Suprapubic skin (tissue), 4 donors: ENCODE results near the gene NFIA.

ENCODE experiments used
- CTCF ChIP-seq, 2 donors: fragments of 200-600 bp in 1 of 2; fragments of 450-650 bp in 1 of 2; sonication (generic) in 1 of 2; IDR thresholded peaks; one replicate each; pipeline ENCODE4 v1.5.1; 2016 to 2019; ENCODE audit warnings: antibody characterized with exemption in 2 of 2, mild to moderate bottlenecking in 1 of 2, moderate library complexity in 1 of 2
- EP300 ChIP-seq: sonication (generic); formaldehyde crosslinking; IDR thresholded peaks from one replicate; pipeline ENCODE4 v1.6.1; 2017; ENCODE audit warnings: antibody characterized with exemption
- POLR2A ChIP-seq, 2 donors: fragments of 450-650 bp; IDR thresholded peaks; one replicate each; pipeline ENCODE4 v1.6.1; 2017; ENCODE audit warnings: antibody characterized with exemption in 2 of 2, mild to moderate bottlenecking in 2 of 2, moderate library complexity in 2 of 2
- POLR2AphosphoS5 ChIP-seq, 3 donors: sonication (generic); formaldehyde crosslinking; IDR thresholded peaks; one replicate each; pipeline ENCODE4 v1.6.1; 2017; ENCODE audit warnings: antibody characterized with exemption in 3 of 3

GRCh38 chr1:61380561-61380960 is 298.2 kb downstream of the NFIA start:
- TF ChIP-seq CTCF (IDR thresholded peaks at IDR 0.05) = no peak
- TF ChIP-seq POLR2AphosphoS5 (IDR thresholded peaks at IDR 0.05) = no peak
- no peak for TF ChIP-seq POLR2A (IDR thresholded peaks at IDR 0.05)
- TF ChIP-seq EP300 = no peak
